ENCODE data around the gene ICAM5. TPM values are rescaled to one million over a fixed set of nuclear protein-coding genes. Genes with fewer than 3 reads are reported as not detected.
"Not testable (repeated sequence)": the region's sequence is repeated elsewhere in the genome, so short reads cannot be mapped to it uniquely, and the experiment has no call there.

ICAM5 gene
- total RNA-seq, 6 experiments from 2014 or later: 0.06 to 0.27 (median 0.24) TPM; not detected in 3

- 18% methylated on average over 14 of the region's 59 CpGs for WGBS (ENCODE audit: insufficient coverage, low coverage, low lambda C conversion rate, missing lambda C conversion rate)
- no peaks in the 10 kb centered on the region for H3K27me3 ChIP-seq
- H3K4me1 ChIP-seq: peaks cover 0 to 27% (median 13%) of the 10 kb centered on the region in 4 donors
- H3K36me3 ChIP-seq: peaks cover 0 to 7% (median 3%) of the 10 kb centered on the region in 4 donors
- peak; percentile 80 for TF ChIP-seq POLR2A (IDR thresholded peaks at IDR 0.05)
- TF ChIP-seq, protein P1, sequence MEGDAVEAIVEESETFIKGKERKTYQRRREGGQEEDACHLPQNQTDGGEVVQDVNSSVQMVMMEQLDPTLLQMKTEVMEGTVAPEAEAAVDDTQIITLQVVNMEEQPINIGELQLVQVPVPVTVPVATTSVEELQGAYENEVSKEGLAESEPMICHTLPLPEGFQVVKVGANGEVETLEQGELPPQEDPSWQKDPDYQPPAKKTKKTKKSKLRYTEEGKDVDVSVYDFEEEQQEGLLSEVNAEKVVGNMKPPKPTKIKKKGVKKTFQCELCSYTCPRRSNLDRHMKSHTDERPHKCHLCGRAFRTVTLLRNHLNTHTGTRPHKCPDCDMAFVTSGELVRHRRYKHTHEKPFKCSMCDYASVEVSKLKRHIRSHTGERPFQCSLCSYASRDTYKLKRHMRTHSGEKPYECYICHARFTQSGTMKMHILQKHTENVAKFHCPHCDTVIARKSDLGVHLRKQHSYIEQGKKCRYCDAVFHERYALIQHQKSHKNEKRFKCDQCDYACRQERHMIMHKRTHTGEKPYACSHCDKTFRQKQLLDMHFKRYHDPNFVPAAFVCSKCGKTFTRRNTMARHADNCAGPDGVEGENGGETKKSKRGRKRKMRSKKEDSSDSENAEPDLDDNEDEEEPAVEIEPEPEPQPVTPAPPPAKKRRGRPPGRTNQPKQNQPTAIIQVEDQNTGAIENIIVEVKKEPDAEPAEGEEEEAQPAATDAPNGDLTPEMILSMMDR (IDR thresholded peaks at IDR 0.05): peak in 2 of 4 donors; percentile 3 to 10
- intact Hi-C loops (cut with DNase I): loop anchor here in 1 of 2 donors (10.0 kb wide), 1 partner anchor 50 kb away; the partner anchor contains the start of gene TYK2
- DNase-seq (peak; percentile 96 to 99 (median 98)), ATAC-seq (peak; percentile 80 to 89 (median 84))
- no peaks in the 10 kb centered on the region for H3K9me3 ChIP-seq
- H3K27ac ChIP-seq: peak overlapping the region; percentile 56 to 74 (median 70)
- H3K4me3 ChIP-seq: peak overlapping the region; percentile 90 to 94 (median 91)
These were observed 45.0 kb downstream of the ICAM5 start for GRCh38 chr19:10334588-10335351.

- 76% methylated on average over 11 of the region's 26 CpGs for WGBS (ENCODE audit: insufficient coverage, low coverage, low lambda C conversion rate, missing lambda C conversion rate)
- intact Hi-C loops (cut with DNase I): loop anchor here in 1 of 2 donors (10.0 kb wide), 1 partner anchor 49 kb away; the partner anchor contains the start of gene TYK2
- Histone ChIP-seq H3K27me3 (no peaks in the 10 kb centered on the region), H3K4me3 (peak overlapping the region; percentile 21 to 94 (median 90)), H3K36me3 (peaks cover 0 to under 1% (median 0%) of the 10 kb centered on the region in 4 donors), H3K9me3 (no peaks in the 10 kb centered on the region), H3K4me1 (peaks cover 0 to 27% (median 13%) of the 10 kb centered on the region in 4 donors), H3K27ac (peak overlapping the region; percentile 33 to 70 (median 54))
- ATAC-seq (peak in 3 of 4 donors; percentile 5 to 57 (median 21)), DNase-seq (peak in 2 of 3 donors; percentile 52 to 72)
- peak; percentile 17 for TF ChIP-seq POLR2A (IDR thresholded peaks at IDR 0.05)
- TF ChIP-seq, protein P1 (IDR thresholded peaks at IDR 0.05): no peak
These were observed 45.7 kb downstream of the ICAM5 start for GRCh38 chr19:10335352-10335985.

DNA sequence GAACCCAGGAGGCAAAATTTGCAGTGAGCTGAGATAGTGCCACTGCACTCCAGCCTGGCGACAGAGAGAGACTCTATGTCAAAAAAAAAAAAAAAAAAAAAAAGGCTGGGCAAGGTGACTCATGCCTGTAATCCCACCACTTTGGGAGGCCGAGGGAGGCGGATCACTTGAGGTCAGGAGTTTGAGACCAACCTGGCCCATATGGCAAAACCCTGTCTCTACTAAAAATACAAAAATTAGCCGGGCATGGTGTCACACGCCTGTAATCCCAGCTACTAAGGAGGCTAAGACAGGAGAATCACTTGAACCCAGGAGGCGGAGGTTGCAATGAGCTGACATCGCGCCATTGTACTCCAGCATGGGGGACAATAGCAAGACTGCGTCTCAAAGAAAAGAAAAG, 47.0 kb downstream of the ICAM5 start:
- not testable (repeated sequence) for H3K36me3 ChIP-seq, H3K27me3 ChIP-seq, DNase-seq, H3K9me3 ChIP-seq, ATAC-seq, H3K4me3 ChIP-seq, H3K27ac ChIP-seq
- peaks cover 0 to 27% (median 13%) of the 10 kb centered on the region in 4 donors for H3K4me1 ChIP-seq
- intact Hi-C loops (cut with DNase I): loop anchor here in 1 of 2 donors (10.0 kb wide), 1 partner anchor 48 kb away; the partner anchor contains the start of gene TYK2
- 100% methylated on average over 6 of the region's 9 CpGs for WGBS (ENCODE audit: insufficient coverage, low coverage, low lambda C conversion rate, missing lambda C conversion rate)

DNA sequence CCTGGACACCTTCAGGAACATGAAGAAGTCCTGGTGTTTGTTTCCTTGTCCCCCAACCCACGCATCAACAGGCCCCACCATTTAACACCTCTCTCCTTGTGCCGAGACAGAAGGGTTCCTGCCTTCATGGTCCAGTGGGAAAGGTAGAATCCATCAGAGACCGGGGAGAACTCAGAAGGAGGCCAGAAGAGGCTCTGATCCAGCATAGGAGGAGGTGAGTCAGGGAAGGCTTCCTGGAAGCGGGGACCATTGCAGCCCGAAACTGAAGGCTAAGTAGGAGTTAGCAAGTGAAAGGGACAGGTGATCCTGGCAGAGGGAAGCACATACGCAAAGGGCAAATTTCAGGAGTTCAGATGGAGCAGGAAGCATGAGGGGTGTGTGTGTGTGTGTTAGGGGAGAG, 49.2 kb downstream of the ICAM5 start:
- no peak for ATAC-seq
- no peak for TF ChIP-seq POLR2A (IDR thresholded peaks at IDR 0.05)
- TF ChIP-seq, protein P1 (IDR thresholded peaks at IDR 0.05): no peak
- 62% methylated on average over 6 of the region's 6 CpGs for WGBS (ENCODE audit: insufficient coverage, low coverage, low lambda C conversion rate, missing lambda C conversion rate)
- no peaks in the 10 kb centered on the region for H3K9me3 ChIP-seq
- peak overlapping the region in 1 of 3 donors; percentile 47 for H3K27ac ChIP-seq
- intact Hi-C loops (cut with DNase I): loop anchor here in 1 of 2 donors (10.0 kb wide), 1 partner anchor 46 kb away; the partner anchor contains the start of gene TYK2
- no peaks in the 10 kb centered on the region for H3K36me3 ChIP-seq
- H3K27me3 ChIP-seq: no peaks in the 10 kb centered on the region
- peak overlapping the region in 1 of 3 donors; percentile 10 for H3K4me3 ChIP-seq
- no peak for DNase-seq
- H3K4me1 ChIP-seq: peaks cover 0 to 18% (median 9%) of the 10 kb centered on the region in 4 donors
